Astrocyte (in vitro differentiated cells and primary cell): ENCODE measurements around the gene OVOL1. TPM values are rescaled to one million over a fixed set of nuclear protein-coding genes. Genes with fewer than 3 reads are reported as not detected.

Experiments
- DNase-seq: peaks from one replicate; pipeline ENCODE4 v3.0.0-alpha.2; 2010; ENCODE audit warnings: low read depth
- FAIRE-seq: peaks from 2 replicates; lab custom pipeline; 2011; peaks lifted over from hg19 to GRCh38; lab: Jason Lieb, UNC
- H2AFZ ChIP-seq: 2 replicates; pipeline ENCODE4 v1.6.0; 2012; ENCODE audit warnings: low read depth, low read length, inconsistent platforms
- H3K27ac ChIP-seq: 2 replicates; pipeline ENCODE4 v1.5.1; 2011; ENCODE audit warnings: low read depth, low read length, inconsistent platforms
- H3K27me3 ChIP-seq: 2 replicates; pipeline ENCODE4 v1.6.0; 2011; ENCODE audit warnings: low read length, inconsistent platforms; ENCODE audit not compliant: insufficient read depth
- H3K36me3 ChIP-seq: 2 replicates; pipeline ENCODE4 v1.5.1; 2011; ENCODE audit warnings: low read length, inconsistent platforms; ENCODE audit not compliant: insufficient read depth
- H3K4me1 ChIP-seq: 2 replicates; pipeline ENCODE4 v1.5.1; 2011; ENCODE audit warnings: low read length, inconsistent platforms; ENCODE audit not compliant: insufficient read depth
- H3K4me2 ChIP-seq: 2 replicates; pipeline ENCODE4 v1.6.0; 2012; ENCODE audit warnings: low read length, inconsistent platforms
- H3K4me3 ChIP-seq: 2 replicates; pipeline ENCODE4 v1.5.1; 2011; ENCODE audit warnings: low read depth, mild to moderate bottlenecking, low read length, inconsistent platforms; ENCODE audit not compliant: insufficient read depth
- H3K79me2 ChIP-seq: 2 replicates; pipeline ENCODE4 v1.6.0; 2012; ENCODE audit warnings: mild to moderate bottlenecking, low read length, inconsistent platforms; ENCODE audit not compliant: insufficient read depth
- H3K9ac ChIP-seq: 2 replicates; pipeline ENCODE4 v1.6.0; 2012; ENCODE audit warnings: mild to moderate bottlenecking, low read length, inconsistent platforms
- H3K9me3 ChIP-seq: 2 replicates; pipeline ENCODE4 v1.5.1; 2012; ENCODE audit warnings: low read depth, mild to moderate bottlenecking, low read length, inconsistent platforms; ENCODE audit not compliant: insufficient read depth
- H4K20me1 ChIP-seq: 2 replicates; pipeline ENCODE4 v1.6.0; 2012; ENCODE audit warnings: low read length, inconsistent platforms; ENCODE audit not compliant: insufficient read depth
- H3K27ac Mint-ChIP-seq: one replicate; pipeline ENCODE4 v1.8.0; 2021; ENCODE audit warnings: mild to moderate bottlenecking, mixed read lengths; ENCODE audit not compliant: unreplicated experiment
- H3K27me3 Mint-ChIP-seq: one replicate; pipeline ENCODE4 v1.8.0; 2021; ENCODE audit warnings: low read depth, mixed read lengths; ENCODE audit not compliant: unreplicated experiment
- H3K36me3 Mint-ChIP-seq: one replicate; pipeline ENCODE4 v1.8.0; 2021; ENCODE audit warnings: low read depth, mixed read lengths; ENCODE audit not compliant: unreplicated experiment
- H3K4me1 Mint-ChIP-seq: one replicate; pipeline ENCODE4 v1.8.0; 2021; ENCODE audit warnings: low read depth, mixed read lengths; ENCODE audit not compliant: unreplicated experiment
- H3K4me3 Mint-ChIP-seq: one replicate; pipeline ENCODE4 v1.8.0; 2021; ENCODE audit warnings: mild to moderate bottlenecking, moderate library complexity, mixed read lengths; ENCODE audit not compliant: unreplicated experiment
- H3K9me3 Mint-ChIP-seq: one replicate; pipeline ENCODE4 v1.8.0; 2021; ENCODE audit warnings: mild to moderate bottlenecking, mixed read lengths; ENCODE audit not compliant: unreplicated experiment
- EZH2 ChIP-seq: IDR thresholded peaks from 2 replicates; pipeline ENCODE4 v1.6.1; 2012; ENCODE audit warnings: mild to moderate bottlenecking, low read length, inconsistent platforms; ENCODE audit not compliant: insufficient read depth
- total RNA-seq: library from RNA; stranded (reverse); gene quantifications from 2 replicates; pipeline ENCODE4 v1.2.1, GENCODE V29; 2021
- TF ChIP-seq, protein P1 (sequence below): IDR thresholded peaks from 2 replicates; pipeline ENCODE4 v1.5.1; 2011; ENCODE audit warnings: low read depth, mild to moderate bottlenecking, inconsistent platforms, low read length, moderate library complexity; ENCODE audit not compliant: insufficient read depth

Gene OVOL1
- total RNA-seq, 1 donor from 2014 or later, result 1.0 TPM

DNA sequence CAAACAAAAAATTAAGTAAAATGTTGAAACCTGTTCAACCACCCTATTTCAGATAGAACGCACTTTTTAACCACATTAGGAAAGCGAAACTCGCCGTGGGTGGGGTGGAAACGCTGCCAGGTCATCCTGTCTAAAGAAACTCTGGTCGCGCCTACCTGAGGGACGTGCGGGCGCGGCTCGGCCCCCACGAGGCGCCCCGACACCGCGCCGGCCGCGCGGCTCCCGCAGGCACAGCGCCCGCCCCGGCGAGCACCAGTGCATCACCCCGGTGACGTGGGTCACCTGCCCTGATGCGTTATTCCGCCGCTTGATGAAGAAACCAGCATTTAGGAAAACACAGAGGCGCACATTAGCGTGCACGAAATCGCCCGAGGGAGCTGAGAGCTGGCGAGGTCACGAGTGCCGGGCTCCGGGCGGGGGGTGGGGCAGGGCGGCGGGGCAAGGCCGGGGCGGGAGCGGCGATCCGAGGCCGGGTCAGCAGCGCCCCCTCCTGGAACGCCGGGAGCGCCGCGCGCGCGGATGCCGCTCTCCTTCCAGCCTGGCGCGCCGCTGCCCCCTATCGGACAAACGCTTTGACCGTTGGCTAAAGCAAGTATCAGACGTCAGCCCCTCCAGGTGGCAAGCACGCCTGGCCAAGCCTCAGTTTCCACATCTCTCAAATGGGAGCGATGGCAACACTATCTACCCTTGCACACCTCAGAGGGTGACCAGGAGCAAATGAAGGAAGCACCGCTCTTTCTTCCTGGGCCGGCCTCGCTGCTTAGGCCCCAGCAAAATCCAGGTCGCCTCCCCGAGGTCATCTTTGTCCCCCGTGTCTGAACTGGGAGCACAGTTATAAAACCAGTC, 31.2 kb downstream of the OVOL1 start:
- DNase-seq (peak; percentile 48), FAIRE-seq (no peak)
- TF ChIP-seq EZH2, result no peak
- TF ChIP-seq, protein P1, sequence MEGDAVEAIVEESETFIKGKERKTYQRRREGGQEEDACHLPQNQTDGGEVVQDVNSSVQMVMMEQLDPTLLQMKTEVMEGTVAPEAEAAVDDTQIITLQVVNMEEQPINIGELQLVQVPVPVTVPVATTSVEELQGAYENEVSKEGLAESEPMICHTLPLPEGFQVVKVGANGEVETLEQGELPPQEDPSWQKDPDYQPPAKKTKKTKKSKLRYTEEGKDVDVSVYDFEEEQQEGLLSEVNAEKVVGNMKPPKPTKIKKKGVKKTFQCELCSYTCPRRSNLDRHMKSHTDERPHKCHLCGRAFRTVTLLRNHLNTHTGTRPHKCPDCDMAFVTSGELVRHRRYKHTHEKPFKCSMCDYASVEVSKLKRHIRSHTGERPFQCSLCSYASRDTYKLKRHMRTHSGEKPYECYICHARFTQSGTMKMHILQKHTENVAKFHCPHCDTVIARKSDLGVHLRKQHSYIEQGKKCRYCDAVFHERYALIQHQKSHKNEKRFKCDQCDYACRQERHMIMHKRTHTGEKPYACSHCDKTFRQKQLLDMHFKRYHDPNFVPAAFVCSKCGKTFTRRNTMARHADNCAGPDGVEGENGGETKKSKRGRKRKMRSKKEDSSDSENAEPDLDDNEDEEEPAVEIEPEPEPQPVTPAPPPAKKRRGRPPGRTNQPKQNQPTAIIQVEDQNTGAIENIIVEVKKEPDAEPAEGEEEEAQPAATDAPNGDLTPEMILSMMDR, result peak; percentile 81
- Histone ChIP-seq H3K27me3 (peaks cover 3% of the 10 kb centered on the region), H3K79me2 (no peaks in the 10 kb centered on the region), H2AFZ (peak overlapping the region; percentile 89), H3K36me3 (no peaks in the 10 kb centered on the region), H3K4me1 (no peaks in the 10 kb centered on the region), H3K9ac (peak overlapping the region; percentile 76), H3K4me2 (peak overlapping the region; percentile 91), H3K9me3 (no peaks in the 10 kb centered on the region), H3K27ac (no peak overlapping the region), H3K4me3 (peak overlapping the region; percentile 69), H4K20me1 (no peaks in the 10 kb centered on the region)
- no peaks in the 10 kb centered on the region for H3K36me3 Mint-ChIP-seq
- H3K4me1 Mint-ChIP-seq, result no peaks in the 10 kb centered on the region
- peak overlapping the region; percentile 88 for H3K4me3 Mint-ChIP-seq
- H3K9me3 Mint-ChIP-seq, result no peaks in the 10 kb centered on the region
- H3K27me3 Mint-ChIP-seq, result peaks cover 11% of the 10 kb centered on the region
- H3K27ac Mint-ChIP-seq, result peak overlapping the region; percentile 53

GRCh38 chr11:65821107-65821506, 34.2 kb downstream of the OVOL1 start:
- H3K27ac ChIP-seq, result no peak overlapping the region
- Mint-ChIP-seq H3K27me3 (peaks cover 9% of the 10 kb centered on the region), H3K36me3 (no peaks in the 10 kb centered on the region), H3K9me3 (no peaks in the 10 kb centered on the region), H3K4me1 (no peaks in the 10 kb centered on the region), H3K27ac (no peak overlapping the region), H3K4me3 (no peak overlapping the region)
- no peaks in the 10 kb centered on the region for H4K20me1 ChIP-seq
- H3K4me3 ChIP-seq, result no peak overlapping the region
- no peak overlapping the region for H3K9ac ChIP-seq
- no peak for FAIRE-seq
- no peaks in the 10 kb centered on the region for H3K4me1 ChIP-seq
- H3K27me3 ChIP-seq, result no peaks in the 10 kb centered on the region
- TF ChIP-seq EZH2, result no peak
- TF ChIP-seq, protein P1, result no peak
- H3K79me2 ChIP-seq, result no peaks in the 10 kb centered on the region
- no peaks in the 10 kb centered on the region for H3K36me3 ChIP-seq
- H3K4me2 ChIP-seq, result no peak overlapping the region
- no peak overlapping the region for H2AFZ ChIP-seq
- DNase-seq, result no peak
- no peaks in the 10 kb centered on the region for H3K9me3 ChIP-seq
